Forelimb muscle (tissue), 1 donor: ENCODE data around the gene HDGFL3. TPM values are rescaled to one million over a fixed set of nuclear protein-coding genes. Genes with fewer than 3 reads are reported as not detected.

ENCODE experiments used
- DNase-seq: peaks from one replicate; pipeline ENCODE4 v3.0.0-alpha.2; 2013; ENCODE audit warnings: low read depth
- polyA plus RNA-seq: library from polyadenylated mRNA; unstranded; fragments of 120-200 nt; gene quantifications from one replicate; pipeline ENCODE4 v1.2.1, GENCODE V29; 2013; ENCODE audit not compliant: insufficient read length

HDGFL3 gene
- polyA plus RNA-seq, 1 donor, result 38.1 TPM

DNA sequence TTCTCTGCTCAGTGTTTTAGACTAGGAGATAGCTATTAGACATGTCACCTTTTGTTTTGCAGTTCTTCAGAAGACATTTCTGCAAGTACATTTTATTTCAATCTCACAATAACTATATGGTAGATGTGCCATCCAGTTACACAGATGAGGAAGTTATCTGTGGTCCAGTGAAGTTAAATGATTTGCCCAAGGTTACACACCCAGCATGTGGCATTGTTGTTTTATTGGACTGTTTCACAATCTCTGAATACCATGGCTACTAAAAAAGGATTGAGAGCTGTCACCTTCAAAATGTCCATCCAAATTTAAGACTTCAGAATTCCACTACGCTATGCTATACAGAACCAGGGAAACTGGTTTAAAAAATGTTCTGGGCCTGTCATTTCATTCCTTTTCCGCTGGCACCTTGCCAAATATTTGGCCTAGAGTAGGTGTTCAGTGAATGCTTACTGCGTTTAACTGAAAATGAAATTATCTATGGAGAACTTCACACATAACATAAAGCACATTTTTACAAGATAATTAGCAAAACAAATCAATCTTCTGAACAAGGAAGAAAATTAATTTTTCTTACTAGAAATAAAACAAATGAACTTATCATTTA, 80.0 kb downstream of the HDGFL3 start:
- no peak for DNase-seq

DNA sequence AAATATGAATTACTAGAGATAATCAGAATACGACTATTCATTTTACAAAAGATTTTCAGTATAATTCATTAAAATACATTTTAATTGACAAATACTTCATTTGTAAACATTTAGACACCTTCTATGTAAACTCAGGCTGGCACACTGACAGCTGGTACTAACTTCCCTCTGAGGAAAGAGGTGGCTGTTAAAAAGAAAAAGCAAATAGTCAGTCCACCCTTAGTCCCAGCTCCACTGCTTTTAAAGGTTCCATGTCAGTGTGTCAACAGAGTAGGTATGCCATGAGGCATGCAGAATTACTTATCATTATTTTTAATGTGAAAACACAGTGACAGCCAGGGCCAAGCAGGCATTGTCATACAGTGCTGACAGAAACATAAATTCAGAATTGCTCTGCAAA, 84.1 kb downstream of the HDGFL3 start:
- no peak for DNase-seq

DNA sequence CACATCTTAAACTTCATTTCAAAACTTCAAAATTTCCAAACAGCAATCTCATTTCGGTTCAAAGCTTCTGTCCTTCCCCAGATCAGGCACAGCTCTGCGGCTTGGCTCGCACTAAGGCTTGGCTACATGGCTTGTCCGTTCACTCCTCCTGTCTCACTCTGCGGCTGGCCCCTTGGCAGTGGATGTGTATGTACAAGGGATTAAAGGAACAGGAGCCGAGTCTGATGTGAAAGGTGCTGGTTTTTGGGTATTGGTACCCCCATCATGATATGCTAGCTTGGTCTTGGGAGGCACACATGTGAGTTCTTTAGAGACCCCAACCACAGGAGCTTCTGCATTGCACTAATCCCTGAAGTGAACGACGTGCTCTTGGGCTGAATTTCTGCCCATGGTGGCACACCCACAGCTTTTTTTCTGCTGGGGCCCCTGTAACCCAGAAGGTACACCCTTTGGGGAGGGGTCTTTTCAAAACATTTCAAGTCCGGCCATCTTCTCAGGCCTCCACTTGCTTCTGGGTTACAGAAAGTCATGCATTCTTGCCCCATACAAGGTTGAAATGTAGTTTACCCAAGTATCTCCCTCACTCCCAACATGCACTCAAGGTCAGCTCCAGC, 87.5 kb downstream of the HDGFL3 start:
- DNase-seq, result no peak

DNA sequence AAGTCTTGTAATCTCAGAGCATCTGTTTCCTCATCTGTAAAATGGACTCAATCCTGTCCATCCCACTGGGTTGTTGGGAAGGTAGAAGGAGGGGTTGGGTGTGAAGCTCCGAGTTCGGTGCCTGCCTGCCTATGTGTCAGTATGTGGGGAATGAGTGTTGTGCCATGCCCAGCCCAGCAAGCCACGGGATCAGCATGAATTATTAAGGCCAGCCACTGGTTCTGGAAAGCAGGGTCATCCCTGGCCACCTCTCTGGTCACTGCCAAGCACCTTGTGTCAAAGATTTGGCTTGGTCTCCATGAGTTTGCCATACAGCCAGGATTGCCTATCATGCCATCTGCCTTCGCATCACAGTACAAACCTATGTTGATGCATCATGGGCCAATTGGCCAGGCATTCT, 88.7 kb downstream of the HDGFL3 start:
- no peak for DNase-seq

DNA sequence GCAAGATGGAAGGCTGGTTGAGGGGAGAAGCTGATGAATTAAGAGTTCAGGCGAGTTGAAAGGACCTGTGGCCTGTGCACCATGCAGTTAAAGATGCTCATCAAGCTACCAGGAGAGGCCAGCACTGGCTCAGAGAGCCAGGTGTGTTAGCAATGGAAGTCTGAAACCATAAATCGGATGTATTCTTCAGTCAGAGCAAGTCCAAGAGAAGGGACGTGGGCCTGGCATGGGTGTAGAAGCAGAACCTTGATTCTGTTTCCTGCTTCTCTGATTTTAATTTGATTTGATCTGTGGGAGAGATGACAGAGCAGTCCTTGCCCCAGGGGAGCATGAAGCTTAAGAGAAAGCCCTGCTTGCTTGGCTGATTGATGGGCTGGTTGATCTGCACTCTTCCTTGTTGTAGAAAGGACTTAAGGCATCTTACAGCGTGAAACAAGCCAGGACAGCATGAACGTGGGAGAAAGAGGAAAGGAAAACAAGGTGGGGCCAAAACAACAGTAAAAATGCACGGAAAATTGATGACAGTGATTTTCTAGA, 89.3 kb downstream of the HDGFL3 start:
- no peak for DNase-seq

DNA sequence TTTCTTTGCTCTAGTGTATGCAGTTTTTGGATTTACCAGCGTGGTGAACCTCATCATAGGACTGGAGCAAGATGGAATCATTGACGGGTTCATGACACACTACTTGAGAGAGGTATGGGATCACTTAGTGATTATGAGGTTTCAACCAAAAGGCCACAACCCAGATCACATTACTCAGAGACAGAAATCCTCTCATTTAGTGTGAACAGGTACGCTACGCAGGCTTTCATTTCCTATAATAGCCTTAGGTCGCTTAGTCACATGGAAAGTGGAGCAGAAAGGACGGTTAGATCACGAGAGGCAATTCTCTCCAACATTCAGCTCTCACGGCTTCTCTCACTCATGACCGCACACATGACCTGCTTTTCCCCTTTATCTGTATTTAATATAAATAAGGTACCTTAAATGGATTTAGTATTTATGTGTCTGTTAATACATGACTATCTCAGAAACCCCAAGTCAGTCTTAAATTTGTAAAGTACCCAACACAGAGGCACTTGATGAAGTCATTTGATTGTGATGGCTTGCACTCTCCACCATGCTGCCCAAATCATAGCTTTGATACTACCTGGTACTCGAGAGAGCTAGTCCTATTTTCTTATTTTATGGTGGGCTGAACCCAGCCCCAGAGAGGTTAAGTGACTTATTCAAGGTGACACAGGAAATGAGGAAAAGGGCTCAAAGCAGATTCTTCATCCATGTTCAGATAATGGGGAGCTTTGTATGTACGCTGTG, 91.6 kb downstream of the HDGFL3 start:
- DNase-seq, result no peak

DNA sequence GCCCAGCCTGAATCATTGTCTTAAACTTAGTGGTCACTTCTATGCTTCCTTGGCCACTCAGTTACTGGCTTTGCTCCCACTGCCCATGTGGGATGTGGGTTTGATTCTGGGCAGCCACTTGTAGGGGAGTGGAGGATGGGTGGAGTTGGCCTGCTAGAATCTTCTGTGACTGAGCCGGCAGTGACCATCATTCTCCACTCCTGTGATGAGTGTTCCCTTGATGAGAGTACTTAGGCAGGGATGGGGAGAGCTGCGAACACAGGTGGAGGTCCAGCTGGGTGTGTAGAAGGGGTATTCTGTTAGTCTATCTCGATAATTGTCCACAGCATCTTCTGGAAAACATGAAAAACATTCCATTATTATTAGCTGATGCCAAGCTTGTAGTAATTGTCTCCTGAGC, 92.2 kb downstream of the HDGFL3 start:
- no peak for DNase-seq

DNA sequence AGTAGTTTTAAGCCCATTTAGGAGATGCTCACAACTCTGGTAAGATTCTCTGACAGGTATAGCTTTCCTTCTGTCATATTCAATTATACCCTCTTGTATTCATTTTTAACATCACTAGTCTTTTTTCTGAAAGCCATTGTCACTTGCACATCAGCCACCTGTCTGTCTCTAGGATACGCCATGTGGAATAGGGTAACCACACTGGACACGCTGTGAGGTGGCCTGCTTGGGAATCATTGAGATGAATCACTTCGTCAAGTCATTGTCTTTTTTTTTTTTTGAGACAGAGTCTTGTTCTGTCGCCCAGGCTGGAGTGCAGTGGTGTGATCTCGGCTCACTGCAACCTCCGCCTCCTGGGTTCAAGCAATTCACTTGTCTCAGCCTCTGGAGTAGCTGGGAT, 92.8 kb downstream of the HDGFL3 start:
- DNase-seq, result no peak

DNA sequence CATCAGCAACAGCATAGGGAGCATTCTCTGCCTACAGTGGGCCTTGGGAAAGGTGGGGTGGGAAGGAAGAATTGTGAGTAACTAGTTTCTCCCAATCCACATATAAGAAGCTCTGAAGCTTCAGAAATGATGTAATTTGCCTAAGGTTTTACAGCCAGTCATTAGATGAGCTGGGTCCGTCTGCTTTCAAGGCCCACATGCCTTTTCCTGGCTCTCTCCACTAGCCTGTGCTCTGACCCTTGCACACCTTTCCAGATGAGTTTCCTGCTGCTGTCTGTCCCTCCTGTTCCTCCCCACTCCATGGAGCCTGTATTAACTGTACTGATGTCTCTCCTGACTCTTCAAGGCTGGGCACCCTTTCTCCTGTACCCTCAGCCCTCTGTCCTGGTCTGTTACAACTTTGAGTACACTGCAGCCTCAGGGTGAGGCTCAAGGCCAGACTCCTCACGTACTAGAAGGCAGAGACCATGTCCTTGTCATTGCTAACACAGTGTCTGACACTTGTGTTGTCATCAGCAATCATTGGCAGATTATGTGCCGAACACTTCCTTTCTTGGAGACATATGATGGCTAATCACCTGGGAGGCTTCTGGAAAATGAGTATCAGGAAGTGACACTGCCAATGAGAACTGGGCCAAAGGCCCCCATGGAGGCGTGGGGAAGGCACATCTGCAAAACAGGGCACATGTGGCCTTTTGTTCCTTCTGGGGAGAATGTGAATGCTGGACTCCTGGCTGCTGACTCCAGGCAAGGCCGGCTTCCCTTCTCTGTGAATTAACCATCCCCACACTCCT, 93.5 kb downstream of the HDGFL3 start:
- no peak for DNase-seq

DNA sequence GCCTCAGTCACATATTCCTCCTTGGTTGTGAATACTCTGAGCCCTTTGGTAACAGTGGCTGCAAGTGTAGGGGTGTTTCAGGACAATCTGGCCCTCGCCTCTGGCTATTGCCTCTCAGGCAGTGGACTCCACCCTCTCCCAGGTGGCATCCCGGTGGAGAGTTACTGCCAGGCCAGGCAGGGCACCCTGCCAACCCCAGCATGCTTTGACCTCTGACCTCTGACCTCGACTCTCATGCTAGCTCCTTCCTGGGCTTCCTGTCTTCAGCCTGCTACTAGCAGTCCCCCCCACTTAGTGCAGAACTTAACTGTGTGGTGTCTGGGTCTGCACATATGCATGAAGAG, 94.7 kb downstream of the HDGFL3 start:
- DNase-seq, result no peak

DNA sequence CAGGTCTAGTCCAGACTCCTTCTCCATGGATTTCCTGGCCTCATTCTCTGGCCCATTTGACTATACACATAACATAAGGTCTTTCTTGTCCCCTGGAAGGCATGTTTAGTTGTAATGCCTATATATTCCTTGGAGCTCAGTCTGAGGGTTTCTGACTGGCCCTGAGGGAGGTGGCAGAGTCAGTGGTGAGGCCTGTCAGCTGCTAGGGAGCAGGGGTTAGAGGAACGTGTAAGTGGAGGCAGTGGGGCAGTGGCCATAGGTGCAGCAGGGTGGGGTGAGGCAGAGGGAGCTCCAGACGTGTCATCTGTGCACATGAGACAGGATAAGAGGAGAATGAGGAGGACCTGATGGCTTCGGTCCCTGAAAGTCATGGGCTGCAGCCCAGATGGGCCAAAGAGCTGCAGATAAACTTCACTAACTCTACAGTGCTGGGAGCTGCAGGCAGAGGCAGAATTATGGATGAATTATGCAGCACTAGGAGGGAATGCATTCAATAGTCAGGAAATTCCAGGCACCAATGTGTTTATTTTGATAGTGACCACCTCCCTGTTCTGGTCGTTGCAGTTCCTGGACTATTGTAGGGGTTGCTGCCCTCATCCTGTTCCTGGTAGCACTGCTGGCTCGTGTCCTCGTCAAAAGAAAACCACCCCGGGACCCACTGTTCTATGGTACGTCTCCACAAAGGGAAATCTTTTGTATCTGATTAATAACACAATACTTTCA, 95.2 kb downstream of the HDGFL3 start:
- DNase-seq, result no peak

DNA sequence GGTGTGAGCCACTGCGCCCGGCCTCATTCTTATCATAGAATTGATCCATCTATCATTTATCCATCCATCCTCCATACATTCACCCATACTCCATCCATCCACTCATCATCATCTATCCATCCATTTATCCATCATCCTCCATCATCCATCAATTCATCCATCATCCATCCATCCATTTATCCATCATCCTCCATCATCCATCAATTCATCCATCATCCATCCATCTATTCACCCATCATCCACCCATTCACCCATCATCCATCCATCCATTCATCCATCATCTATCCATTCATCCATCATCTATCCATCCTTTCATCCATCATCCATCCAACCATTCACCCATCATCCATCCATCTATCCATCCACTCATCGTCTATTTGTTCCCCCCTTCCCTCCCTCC, 96.5 kb downstream of the HDGFL3 start:
- DNase-seq, result no peak

DNA sequence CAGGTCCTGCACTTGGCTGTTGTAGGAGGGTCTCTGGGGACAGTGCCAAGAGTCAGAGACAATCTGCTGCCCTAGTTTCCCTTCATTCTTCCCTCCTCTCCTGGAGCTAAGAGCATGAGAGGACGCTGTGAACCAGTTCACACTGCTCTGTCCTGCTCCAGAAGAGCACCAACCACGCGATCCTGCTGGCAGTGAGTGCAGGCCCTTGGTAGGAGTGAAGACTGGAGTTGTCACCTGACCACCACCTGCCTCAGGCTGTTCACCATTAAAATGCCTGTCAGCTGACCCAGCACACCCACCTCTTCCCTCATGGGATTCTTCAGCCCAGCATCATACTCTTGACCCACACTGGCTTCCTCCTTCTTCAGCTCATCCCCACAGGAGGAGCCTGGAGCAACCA, 97.2 kb downstream of the HDGFL3 start:
- no peak for DNase-seq

DNA sequence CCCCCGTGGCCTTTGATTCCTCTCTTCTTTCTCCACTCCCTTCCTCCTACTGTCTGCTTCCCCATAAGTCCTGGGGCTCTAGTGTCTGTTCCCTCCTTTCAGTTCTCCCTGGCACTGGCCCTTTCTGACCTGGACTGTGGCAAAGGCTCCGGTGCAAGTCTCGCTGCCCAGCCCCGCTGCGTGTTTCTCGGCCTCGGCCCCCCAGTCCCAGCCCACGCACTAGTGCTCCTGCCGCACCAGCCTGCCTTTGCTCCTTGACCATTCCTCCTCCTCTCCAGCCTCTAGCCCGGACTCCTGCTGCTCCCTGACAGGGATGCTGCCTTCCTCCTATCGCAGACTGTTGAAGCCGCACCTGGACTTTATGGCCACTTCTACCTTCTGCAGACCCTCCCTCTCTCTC, 98.1 kb downstream of the HDGFL3 start:
- DNase-seq, result no peak

DNA sequence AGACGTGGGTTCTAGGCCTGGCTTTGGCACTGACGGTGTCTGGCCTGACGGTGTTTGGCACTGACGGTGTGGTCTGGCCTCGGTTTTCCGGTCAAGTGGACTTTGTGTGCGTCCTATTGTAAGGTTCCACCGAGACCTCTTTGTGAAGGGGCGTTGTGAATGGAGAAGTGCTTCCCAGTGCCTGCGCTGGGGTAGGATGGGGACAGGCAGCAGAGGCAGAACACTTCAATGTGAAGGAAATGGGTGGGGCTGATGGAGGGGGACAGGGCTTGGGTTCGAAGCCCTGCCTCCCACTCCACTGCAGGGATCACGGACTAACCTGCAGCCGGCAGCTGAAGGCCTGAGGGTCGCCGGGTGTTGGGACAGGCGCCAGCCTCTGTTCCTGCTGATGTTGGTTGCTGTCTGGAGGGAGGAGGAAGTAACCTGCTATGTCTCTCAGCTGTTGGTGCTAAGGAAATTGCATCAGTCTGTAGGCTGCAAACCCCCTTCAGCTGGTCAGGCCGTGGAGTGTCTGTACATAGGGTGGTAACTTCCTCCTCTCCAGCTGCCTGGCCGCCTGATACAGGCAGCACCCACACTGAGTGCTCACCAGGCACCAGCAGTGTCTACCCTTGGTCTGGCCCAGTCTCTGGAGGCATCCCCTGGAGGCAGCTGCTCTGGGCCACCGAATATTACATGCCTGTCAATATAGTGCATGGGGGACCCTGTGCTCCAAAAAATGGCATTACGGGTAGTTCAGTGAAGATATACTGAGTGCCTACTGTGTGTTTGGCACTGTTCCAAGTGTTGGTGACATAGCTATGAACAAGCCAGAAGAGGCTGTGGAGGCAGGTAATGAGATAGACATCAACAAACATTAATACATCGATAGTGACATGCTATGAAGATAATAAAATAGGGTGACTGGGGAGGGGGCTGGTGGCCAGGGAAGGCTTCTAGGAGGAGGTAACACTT, 99.1 kb downstream of the HDGFL3 start:
- DNase-seq, result peak; percentile 24

DNA sequence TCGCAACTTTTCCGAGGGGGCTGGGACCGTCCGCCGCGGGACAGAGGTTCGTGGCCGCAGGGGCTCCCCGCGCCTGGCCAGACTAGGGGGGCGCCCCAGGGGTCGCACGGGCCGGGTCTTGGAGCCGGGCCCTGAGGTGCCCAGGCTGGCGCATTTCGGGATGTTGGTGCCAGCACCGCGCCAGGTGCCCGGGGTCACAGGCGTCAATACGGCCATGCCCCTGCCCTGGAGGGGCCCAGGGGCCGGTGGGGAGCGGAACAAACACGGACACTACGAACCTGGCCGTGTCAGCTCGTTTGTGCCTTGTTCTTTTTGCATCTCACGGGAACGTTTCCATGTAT, 99.8 kb downstream of the HDGFL3 start:
- DNase-seq, result no peak

DNA sequence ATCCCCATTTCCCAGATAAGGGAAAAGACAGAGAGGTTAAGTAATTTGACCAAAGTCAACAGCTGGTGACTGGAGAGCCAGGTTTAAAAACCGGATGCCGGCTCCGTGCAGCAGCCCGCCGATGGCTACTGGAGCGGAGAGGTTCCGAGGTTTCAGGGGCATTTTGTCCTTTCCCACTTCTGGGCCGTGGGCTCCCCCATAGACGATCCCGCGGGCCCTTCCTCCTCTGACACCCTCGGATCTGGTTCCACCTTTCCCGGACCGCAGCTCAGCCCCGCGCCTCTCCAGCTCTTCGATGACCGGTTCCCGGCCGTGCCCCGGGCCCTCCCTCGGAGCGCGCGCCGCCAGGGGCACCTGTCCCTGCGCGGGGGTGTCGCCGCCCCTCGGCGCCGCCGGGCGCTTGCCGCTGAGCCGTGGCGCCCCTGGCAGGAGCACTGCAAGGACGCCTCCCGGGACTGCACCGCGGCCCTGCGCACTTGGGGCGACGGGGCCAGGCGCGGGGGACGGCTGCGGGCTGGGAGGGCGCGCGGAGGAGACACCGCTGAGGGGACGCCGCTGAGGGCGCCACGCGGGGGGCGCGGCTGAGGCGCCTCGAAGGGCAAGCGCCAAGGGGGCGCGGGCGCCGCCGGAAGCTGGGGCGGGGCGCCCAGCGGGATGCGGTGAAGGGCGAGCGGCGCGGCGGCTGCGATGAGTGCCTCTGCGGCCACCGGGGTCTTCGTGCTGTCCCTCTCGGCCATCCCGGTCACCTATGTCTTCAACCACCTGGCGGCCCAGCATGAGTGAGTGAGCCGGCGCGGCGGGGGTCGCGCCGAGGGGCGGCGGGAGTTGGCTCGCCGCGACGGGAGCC, 100.4 kb downstream of the HDGFL3 start, which contains the start of gene TM6SF1:
TM6SF1 (plus strand) TSS at position 652 of the 847 bp plus-strand sequence; CDS start at position 688, 36 bp downstream.
- DNase-seq, result no peak

DNA sequence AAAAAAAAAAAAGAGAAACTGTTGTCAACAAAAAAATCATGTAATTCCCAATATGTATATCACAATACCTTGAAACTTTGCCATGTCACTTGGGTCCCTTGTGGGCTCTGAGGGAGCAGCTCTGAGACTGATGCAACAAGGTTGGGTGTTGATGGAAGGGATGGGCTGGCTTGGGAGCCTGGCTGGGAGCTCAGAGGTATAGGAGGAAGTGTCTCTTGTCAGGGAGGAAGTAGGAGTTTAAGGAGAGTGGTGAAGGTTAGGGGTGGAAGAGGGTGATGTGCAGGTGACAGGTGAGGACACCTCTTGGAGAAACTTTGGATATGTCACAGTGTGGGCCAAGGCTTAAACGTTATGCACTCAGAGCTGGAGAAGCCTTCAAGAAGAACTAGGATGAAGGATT, 102.2 kb downstream of the HDGFL3 start:
- no peak for DNase-seq

DNA sequence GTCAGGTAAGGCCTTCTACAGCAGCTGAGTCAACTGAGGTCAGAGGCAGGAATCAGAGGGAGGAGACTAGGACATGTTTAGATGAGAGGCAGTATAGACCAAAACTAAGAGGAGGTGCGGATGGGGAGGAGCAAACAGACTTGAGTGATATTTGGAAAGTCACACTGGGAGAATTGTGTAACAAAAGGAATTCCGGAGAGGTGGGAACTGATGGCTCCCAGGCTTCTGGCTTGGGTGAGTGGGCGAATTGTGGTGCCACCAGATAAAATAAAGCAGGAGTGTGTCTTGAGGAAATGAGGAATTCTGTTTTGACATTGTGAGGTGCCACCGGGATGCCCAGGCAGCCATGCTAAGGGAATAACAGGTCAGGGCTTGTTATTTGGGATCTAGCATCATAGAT, 103.5 kb downstream of the HDGFL3 start:
- no peak for DNase-seq

DNA sequence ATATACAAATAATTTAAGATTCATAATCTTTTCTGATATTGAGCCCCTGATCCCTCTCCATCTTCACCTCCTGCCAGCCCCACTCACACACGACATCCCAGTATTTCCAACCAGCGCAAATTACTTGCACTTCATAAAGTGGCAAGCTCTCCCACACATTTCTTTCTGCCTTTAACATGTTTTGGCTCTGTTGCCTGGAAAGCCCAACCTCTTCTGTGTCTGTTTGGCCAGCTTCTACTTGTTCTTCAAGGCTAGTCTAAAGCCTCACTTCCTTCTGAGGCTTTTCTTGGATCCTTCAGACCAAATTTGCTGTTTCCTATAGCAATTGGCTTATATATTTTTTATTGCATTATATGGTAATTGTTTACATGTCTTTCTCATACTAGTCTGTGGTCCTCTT, 105.3 kb downstream of the HDGFL3 start:
- DNase-seq, result peak; percentile 24
